Activated B cell treated with CpG ODN at 0.5 μM for 24 hours (primary cell): ENCODE measurements around the gene TXNDC16. TPM values are rescaled to one million over a fixed set of nuclear protein-coding genes. Genes with fewer than 3 reads are reported as not detected.

Source experiments
- ATAC-seq: fragments of 200-7000 bp; cut with Tn5 transposase; one replicate; pipeline ENCODE4 v1.10.0; 2021; ENCODE audit warnings: low read depth, mild to moderate bottlenecking, moderate library complexity
- CTCF ChIA-PET: fragments of 350-600 bp; sonication (Branson Sonifier 250); formaldehyde crosslinking; loops from one replicate; lab custom pipeline; 2021; ENCODE audit warnings: antibody characterized with exemption; lab: Charles Lee
- POLR2A ChIA-PET: fragments of 350-600 bp; sonication (Branson Sonifier 250); formaldehyde crosslinking; loops from one replicate; lab custom pipeline; 2021; ENCODE audit warnings: antibody characterized with exemption; lab: Charles Lee
- DNase-seq: peaks from one replicate; pipeline ENCODE4 v3.0.0; 2022
- H3K27ac Mint-ChIP-seq: one replicate; pipeline ENCODE4 v1.8.0; 2020; ENCODE audit warnings: mixed read lengths
- H3K27me3 Mint-ChIP-seq: one replicate; pipeline ENCODE4 v1.8.0; 2021; ENCODE audit warnings: mixed read lengths
- H3K36me3 Mint-ChIP-seq: one replicate; pipeline ENCODE4 v1.8.0; 2021; ENCODE audit warnings: low read depth, mixed read lengths
- H3K4me1 Mint-ChIP-seq: one replicate; pipeline ENCODE4 v1.8.0; 2021; ENCODE audit warnings: mixed read lengths
- H3K4me3 Mint-ChIP-seq: one replicate; pipeline ENCODE4 v1.8.0; 2020; ENCODE audit warnings: mild to moderate bottlenecking, mixed read lengths
- H3K9me3 Mint-ChIP-seq: one replicate; pipeline ENCODE4 v1.8.0; 2020; ENCODE audit warnings: mixed read lengths
- intact Hi-C: fragments of 100-400 bp; cut with micrococcal nuclease; formaldehyde crosslinking; loops from one replicate; pipeline ENCODE4 v1.15.1; 2024
- total RNA-seq: library from RNA; stranded (reverse); gene quantifications from 2 replicates; pipeline ENCODE4 v1.2.3, GENCODE V29; 2022
- TF ChIP-seq, protein P1 (sequence below): fragments of 200-600 bp; IDR thresholded peaks from one replicate; pipeline ENCODE4 v1.8.0; 2022; ENCODE audit warnings: antibody characterized with exemption, mild to moderate bottlenecking

TXNDC16 gene
- total RNA-seq, 1 donor from 2014 or later, result 3.9 TPM

DNA sequence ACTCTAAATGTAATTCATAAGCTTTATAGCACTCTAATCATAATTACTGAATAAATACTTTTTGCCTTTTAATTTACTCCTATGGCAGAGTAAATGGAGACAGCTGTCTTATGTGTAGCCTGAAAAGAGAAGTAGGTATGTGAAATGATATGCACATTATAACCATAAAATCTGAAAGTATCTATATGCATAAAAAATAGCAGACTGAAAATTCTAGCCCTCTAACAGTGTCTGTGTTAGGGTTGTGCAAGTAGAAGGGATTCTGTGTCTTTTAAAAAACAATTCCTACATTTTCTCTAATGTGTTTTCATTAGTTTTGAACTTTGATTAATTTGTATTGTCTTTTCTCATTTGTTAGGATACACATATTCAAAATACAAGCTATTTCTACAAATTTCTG is 94.9 kb downstream of the TXNDC16 start:
- H3K27ac Mint-ChIP-seq, result no peak overlapping the region
- ATAC-seq (no peak), DNase-seq (no peak)
- no peaks in the 10 kb centered on the region for H3K4me1 Mint-ChIP-seq
- H3K9me3 Mint-ChIP-seq, result peaks cover 4% of the 10 kb centered on the region
- no peak overlapping the region for H3K4me3 Mint-ChIP-seq
- intact Hi-C loops, result no loop called here
- no peaks in the 10 kb centered on the region for H3K27me3 Mint-ChIP-seq
- CTCF ChIA-PET, result no interaction called here
- TF ChIP-seq, protein P1, sequence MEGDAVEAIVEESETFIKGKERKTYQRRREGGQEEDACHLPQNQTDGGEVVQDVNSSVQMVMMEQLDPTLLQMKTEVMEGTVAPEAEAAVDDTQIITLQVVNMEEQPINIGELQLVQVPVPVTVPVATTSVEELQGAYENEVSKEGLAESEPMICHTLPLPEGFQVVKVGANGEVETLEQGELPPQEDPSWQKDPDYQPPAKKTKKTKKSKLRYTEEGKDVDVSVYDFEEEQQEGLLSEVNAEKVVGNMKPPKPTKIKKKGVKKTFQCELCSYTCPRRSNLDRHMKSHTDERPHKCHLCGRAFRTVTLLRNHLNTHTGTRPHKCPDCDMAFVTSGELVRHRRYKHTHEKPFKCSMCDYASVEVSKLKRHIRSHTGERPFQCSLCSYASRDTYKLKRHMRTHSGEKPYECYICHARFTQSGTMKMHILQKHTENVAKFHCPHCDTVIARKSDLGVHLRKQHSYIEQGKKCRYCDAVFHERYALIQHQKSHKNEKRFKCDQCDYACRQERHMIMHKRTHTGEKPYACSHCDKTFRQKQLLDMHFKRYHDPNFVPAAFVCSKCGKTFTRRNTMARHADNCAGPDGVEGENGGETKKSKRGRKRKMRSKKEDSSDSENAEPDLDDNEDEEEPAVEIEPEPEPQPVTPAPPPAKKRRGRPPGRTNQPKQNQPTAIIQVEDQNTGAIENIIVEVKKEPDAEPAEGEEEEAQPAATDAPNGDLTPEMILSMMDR, result no peak
- POLR2A ChIA-PET, result no interaction called here
- H3K36me3 Mint-ChIP-seq, result peaks cover 17% of the 10 kb centered on the region

DNA sequence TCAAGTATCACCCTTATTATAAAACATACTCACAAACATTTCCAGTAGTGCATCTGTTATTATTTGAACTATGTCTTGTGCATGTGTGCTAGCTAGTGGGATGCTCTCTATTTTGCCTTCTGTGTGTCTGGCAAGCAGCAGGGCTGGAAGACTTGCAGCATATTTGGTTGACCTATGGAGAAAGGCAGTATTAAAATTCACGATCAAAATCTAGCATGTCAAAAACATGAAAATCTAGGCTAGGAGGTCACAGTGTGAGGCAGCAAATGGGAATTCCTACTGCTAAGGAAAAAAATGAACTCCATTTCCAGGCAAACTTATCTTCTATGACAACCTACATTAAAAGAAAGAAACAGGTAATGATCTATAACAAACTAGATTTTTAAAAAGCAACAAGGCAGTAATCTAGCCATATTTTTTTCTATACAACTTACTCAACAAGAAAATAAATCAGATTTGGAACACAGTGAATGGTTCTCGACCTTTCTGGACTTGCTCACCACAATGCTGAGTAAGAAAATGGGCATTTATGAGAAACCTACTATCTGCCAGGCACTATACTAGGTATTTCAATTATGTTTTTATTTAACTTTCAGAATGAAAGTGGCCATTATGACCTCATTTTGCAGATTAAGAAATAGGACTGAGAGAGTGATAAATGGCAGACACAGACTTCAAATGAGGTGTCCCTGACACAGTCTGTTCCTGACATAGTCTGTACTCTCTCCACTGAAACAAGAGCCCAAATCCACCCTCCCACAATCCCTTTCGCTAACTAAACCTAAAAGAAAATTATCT is 96.8 kb downstream of the TXNDC16 start:
- H3K4me1 Mint-ChIP-seq, result no peaks in the 10 kb centered on the region
- ChIA-PET CTCF (no interaction called here), POLR2A (no interaction called here)
- DNase-seq (no peak), ATAC-seq (no peak)
- no peak overlapping the region for H3K4me3 Mint-ChIP-seq
- peaks cover 2% of the 10 kb centered on the region for H3K9me3 Mint-ChIP-seq
- intact Hi-C loops, result no loop called here
- TF ChIP-seq, protein P1, result no peak
- H3K36me3 Mint-ChIP-seq, result peaks cover 15% of the 10 kb centered on the region
- no peak overlapping the region for H3K27ac Mint-ChIP-seq
- no peaks in the 10 kb centered on the region for H3K27me3 Mint-ChIP-seq

DNA sequence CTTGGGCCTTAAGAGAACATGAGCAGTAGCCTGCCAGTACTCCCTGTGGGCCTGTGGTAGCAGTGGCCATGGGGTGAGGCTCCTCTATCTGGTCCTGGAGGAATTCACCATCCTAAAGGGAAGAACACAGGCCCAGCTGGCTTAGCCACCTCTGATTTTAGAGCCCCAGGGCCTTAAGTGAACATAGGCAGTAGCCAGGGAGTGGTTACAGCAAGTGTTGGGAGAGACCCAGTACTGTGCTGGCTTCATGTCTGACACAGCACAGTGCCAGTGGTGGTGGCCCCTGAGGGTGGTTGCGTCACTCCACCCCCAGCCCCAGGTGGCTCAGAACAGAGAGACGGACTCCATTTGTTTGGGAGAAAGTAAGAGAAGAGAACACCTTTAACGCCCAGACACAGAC is 105.1 kb downstream of the TXNDC16 start:
- H3K36me3 Mint-ChIP-seq, result peaks cover 20% of the 10 kb centered on the region
- no peaks in the 10 kb centered on the region for H3K4me1 Mint-ChIP-seq
- TF ChIP-seq, protein P1, result no peak
- ChIA-PET CTCF (no interaction called here), POLR2A (interaction anchor here (0.6 kb wide), 1 partner anchor 32 kb away, joined by 5 read pairs; no protein-coding TSS in a partner anchor)
- no peak for ATAC-seq
- DNase-seq, result no peak
- no peak overlapping the region for H3K4me3 Mint-ChIP-seq
- peaks cover 10% of the 10 kb centered on the region for H3K9me3 Mint-ChIP-seq
- intact Hi-C loops, result no loop called here
- H3K27me3 Mint-ChIP-seq, result no peaks in the 10 kb centered on the region
- no peak overlapping the region for H3K27ac Mint-ChIP-seq

DNA sequence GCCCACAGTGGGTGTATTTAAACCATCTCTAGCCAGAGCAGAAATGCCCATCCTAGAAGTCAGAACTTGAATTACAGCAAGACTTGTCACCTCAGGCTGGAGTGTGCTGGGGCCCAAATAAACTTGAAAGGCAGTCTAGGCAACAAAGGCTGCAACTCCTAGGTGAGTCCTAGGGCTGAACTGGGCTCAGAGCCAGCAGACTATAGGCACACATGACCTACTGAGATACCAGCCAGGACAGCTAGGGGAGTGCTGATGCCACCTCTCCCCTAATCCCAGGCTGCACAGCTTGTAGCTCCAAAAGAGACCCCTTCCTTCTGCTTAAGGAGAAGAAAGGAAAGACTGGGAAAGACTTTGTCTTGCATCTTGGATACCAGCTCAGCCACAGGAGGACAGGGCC is 106.0 kb downstream of the TXNDC16 start:
- Mint-ChIP-seq H3K4me3 (no peak overlapping the region), H3K27ac (no peak overlapping the region), H3K27me3 (no peaks in the 10 kb centered on the region), H3K4me1 (no peaks in the 10 kb centered on the region), H3K9me3 (peaks cover 10% of the 10 kb centered on the region), H3K36me3 (peaks cover 20% of the 10 kb centered on the region)
- DNase-seq (no peak), ATAC-seq (no peak)
- intact Hi-C loops, result no loop called here
- TF ChIP-seq, protein P1, result no peak
- POLR2A ChIA-PET, result no interaction called here
- CTCF ChIA-PET, result no interaction called here

DNA sequence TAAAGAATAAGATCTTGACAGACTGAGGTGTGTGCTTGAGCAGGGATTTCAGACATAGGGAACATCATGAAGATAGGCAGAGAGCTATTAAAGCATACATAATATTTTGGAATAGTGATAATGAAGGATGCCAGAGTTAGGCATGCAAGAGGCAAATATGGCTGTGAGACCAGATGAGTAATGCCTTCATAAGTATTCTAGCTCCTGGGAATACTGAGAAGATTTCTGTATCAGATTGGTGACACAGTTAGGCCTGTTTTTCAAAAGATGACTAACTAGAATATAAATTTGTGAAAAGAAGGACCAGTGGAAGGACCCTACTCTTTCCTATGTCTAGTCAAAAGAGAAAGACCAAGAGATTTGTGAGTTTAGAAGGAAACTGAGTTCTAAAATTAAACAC is 108.8 kb downstream of the TXNDC16 start:
- CTCF ChIA-PET, result no interaction called here
- DNase-seq (no peak), ATAC-seq (no peak)
- Mint-ChIP-seq H3K27me3 (no peaks in the 10 kb centered on the region), H3K36me3 (peaks cover 9% of the 10 kb centered on the region), H3K27ac (no peak overlapping the region), H3K4me3 (no peak overlapping the region), H3K4me1 (no peaks in the 10 kb centered on the region), H3K9me3 (peaks cover 2% of the 10 kb centered on the region)
- intact Hi-C loops, result no loop called here
- TF ChIP-seq, protein P1, result no peak
- POLR2A ChIA-PET, result interaction anchor here (0.6 kb wide), 1 partner anchor 109 kb away, joined by 3 read pairs; the partner anchor contains the start of gene TXNDC16
